Adipose tissue (tissue), 3 donors: ENCODE results near the gene GLP1R. TPM values are rescaled to one million over a fixed set of nuclear protein-coding genes. Genes with fewer than 3 reads are reported as not detected.

Source experiments
- H3K27ac ChIP-seq: one replicate; pipeline ENCODE4 v1.5.1; 2013; ENCODE audit warnings: low read depth, low read length
- WGBS, 3 donors: extraction: QIAGEN DNeasy Blood & Tissue Kit; methylation state at CpG; one replicate each; pipeline ENCODE4 v1.1.7; 2013; 5-methylcytosine and 5-hydroxymethylcytosine counted together
- polyA plus RNA-seq, 3 donors: library from polyadenylated mRNA; stranded (reverse); fragments of 200-250 nt; gene quantifications; one replicate each; pipeline ENCODE4 v1.2.3, GENCODE V29; 2013
- donor health status: healthy with polysubstance abuse.
- donor health status: Bipolar disorder and iron deficiency.
- donor health status: healthy.

GLP1R gene
- 1 to 10 TPM in 1 of 3 donors, under 1 TPM in 1, not detected in 1; 0.04 to 2.0 TPM for polyA plus RNA-seq

GRCh38 chr6:39048481-39049399, at the start of gene GLP1R:
GLP1R (plus strand) TSS chr6:39048781; CDS start chr6:39048841, 60 bp downstream.
- 3% methylated on average over 63 to 74 of the region's 74 CpGs for WGBS, 3 donors

GRCh38 chr6:39003072-39003471, 45.5 kb upstream of the GLP1R start:
- no peak overlapping the region for H3K27ac ChIP-seq
- WGBS, 3 donors, result 9 to 46% (median 10%) methylated on average over 3 of the region's 3 CpGs

More at GRCh38 chr6:39048481-39049399, at the start of gene GLP1R:
- H3K27ac ChIP-seq, result no peak within 1 kb of the TSS

- 89 to 96% (median 91%) methylated on average over 1 of the region's 1 CpG for WGBS, 3 donors
- H3K27ac ChIP-seq, result no peak overlapping the region
Observed at GRCh38 chr6:39003492-39003891, 45.1 kb upstream of the GLP1R start.

GRCh38 chr6:39004801-39005200, 43.8 kb upstream of the GLP1R start:
- no peak overlapping the region for H3K27ac ChIP-seq
- 72 to 81% (median 73%) methylated on average over 2 of the region's 2 CpGs for WGBS, 3 donors

- WGBS, 3 donors, result 45 to 73% (median 62%) methylated on average over 3 of the region's 3 CpGs
Observed at GRCh38 chr6:39005774-39006173, 42.8 kb upstream of the GLP1R start.

GRCh38 chr6:39007575-39007974, 41.0 kb upstream of the GLP1R start:
- WGBS, 3 donors, result 70 to 81% (median 71%) methylated on average over 3 of the region's 3 CpGs
- H3K27ac ChIP-seq, result no peak overlapping the region

More at GRCh38 chr6:39005774-39006173, 42.8 kb upstream of the GLP1R start:
- H3K27ac ChIP-seq, result no peak overlapping the region

- H3K27ac ChIP-seq, result no peak overlapping the region
- 7 to 18% (median 13%) methylated on average over 1 of the region's 1 CpG for WGBS, 3 donors
Observed at GRCh38 chr6:39008737-39009136, 39.8 kb upstream of the GLP1R start.

GRCh38 chr6:39009476-39009875, 39.1 kb upstream of the GLP1R start:
- 0 to 89% (median 0%) methylated on average over 1 of the region's 1 CpG for WGBS, 3 donors
- no peak overlapping the region for H3K27ac ChIP-seq

- no peak overlapping the region for H3K27ac ChIP-seq
- WGBS, 3 donors, result 87 to 89% (median 88%) methylated on average over 7 of the region's 7 CpGs
Observed at GRCh38 chr6:39016839-39017546, 31.6 kb upstream of the GLP1R start.

- 66 to 80% (median 74%) methylated on average over 4 of the region's 4 CpGs for WGBS, 3 donors
- no peak overlapping the region for H3K27ac ChIP-seq
Observed at GRCh38 chr6:39017547-39017880, 31.1 kb upstream of the GLP1R start.

- no peak overlapping the region for H3K27ac ChIP-seq
- WGBS, 3 donors, result 53 to 65% (median 65%) methylated on average over 5 of the region's 5 CpGs
Observed at GRCh38 chr6:39018103-39018502, 30.5 kb upstream of the GLP1R start.

GRCh38 chr6:39020136-39020535, 28.4 kb upstream of the GLP1R start:
- H3K27ac ChIP-seq, result no peak overlapping the region
- WGBS, 3 donors, result 80 to 87% (median 83%) methylated on average over 2 of the region's 2 CpGs

GRCh38 chr6:39021041-39021440, 27.5 kb upstream of the GLP1R start:
- H3K27ac ChIP-seq, result no peak overlapping the region
- 75 to 80% (median 75%) methylated on average over 2 of the region's 2 CpGs for WGBS, 3 donors

- WGBS, 3 donors, result 47 to 58% (median 57%) methylated on average over 1 of the region's 1 CpG
- H3K27ac ChIP-seq, result no peak overlapping the region
Observed at GRCh38 chr6:39021779-39022178, 26.8 kb upstream of the GLP1R start.

GRCh38 chr6:39026175-39026574, 22.4 kb upstream of the GLP1R start:
- 28 to 47% (median 30%) methylated on average over 3 of the region's 3 CpGs for WGBS, 3 donors

GRCh38 chr6:39029156-39030011, 19.2 kb upstream of the GLP1R start:
- WGBS, 3 donors, result 75 to 78% (median 77%) methylated on average over 13 of the region's 13 CpGs
- no peak overlapping the region for H3K27ac ChIP-seq

More at GRCh38 chr6:39026175-39026574, 22.4 kb upstream of the GLP1R start:
- no peak overlapping the region for H3K27ac ChIP-seq

GRCh38 chr6:39035681-39036080, 12.9 kb upstream of the GLP1R start:
- H3K27ac ChIP-seq, result no peak overlapping the region
- WGBS, 3 donors, result 43 to 70% (median 44%) methylated on average over 9 of the region's 9 CpGs

GRCh38 chr6:39037082-39037508, 11.5 kb upstream of the GLP1R start:
- H3K27ac ChIP-seq, result no peak overlapping the region
- 23 to 46% (median 34%) methylated on average over 4 of the region's 4 CpGs for WGBS, 3 donors
